ENCODE data around the gene FLNA.
"Not testable (repeated sequence)": the region's sequence is repeated elsewhere in the genome, so short reads cannot be mapped to it uniquely, and the experiment has no call there.

The FLNA gene

GRCh38 chrX:154355776-154356140 is 18.7 kb downstream of the FLNA start:
- no peak for DNase-seq

GRCh38 chrX:154355094-154355775 is 19.2 kb downstream of the FLNA start:
- DNase-seq = no peak

GRCh38 chrX:154354516-154354915 is 19.9 kb downstream of the FLNA start:
- no peak for DNase-seq

- no peak for DNase-seq
These were observed 20.4 kb downstream of the FLNA start for GRCh38 chrX:154354013-154354412.

GRCh38 chrX:154353172-154353843 is 21.1 kb downstream of the FLNA start:
- DNase-seq = no peak

- no peak for DNase-seq
These were observed 22.0 kb downstream of the FLNA start for GRCh38 chrX:154352466-154352865.

GRCh38 chrX:154352012-154352401 is 22.4 kb downstream of the FLNA start:
- DNase-seq = no peak

- no peak for DNase-seq
These were observed 23.0 kb downstream of the FLNA start for GRCh38 chrX:154351183-154352011.

GRCh38 chrX:154350429-154351182 is 23.8 kb downstream of the FLNA start:
- no peak for DNase-seq

GRCh38 chrX:154349979-154350378 is 24.5 kb downstream of the FLNA start:
- no peak for DNase-seq

GRCh38 chrX:154349359-154349935 is 25.0 kb downstream of the FLNA start:
- DNase-seq = no peak

- DNase-seq = no peak
These were observed 25.6 kb downstream of the FLNA start for GRCh38 chrX:154348646-154349358.

GRCh38 chrX:154348114-154348531 is 26.3 kb downstream of the FLNA start:
- no peak for DNase-seq

GRCh38 chrX:154343620-154344019 is 30.8 kb downstream of the FLNA start:
- DNase-seq = not testable (repeated sequence)

- DNase-seq = not testable (repeated sequence)
These were observed 31.4 kb downstream of the FLNA start for GRCh38 chrX:154343063-154343462.

- DNase-seq = not testable (repeated sequence)
These were observed 32.8 kb downstream of the FLNA start for GRCh38 chrX:154341399-154342298.

GRCh38 chrX:154334496-154334895 is 39.9 kb downstream of the FLNA start:
- DNase-seq = no peak

GRCh38 chrX:154333837-154334271 is 40.6 kb downstream of the FLNA start:
- DNase-seq = no peak

GRCh38 chrX:154333116-154333515 is 41.3 kb downstream of the FLNA start:
- no peak for DNase-seq

- no peak for DNase-seq
These were observed 41.9 kb downstream of the FLNA start for GRCh38 chrX:154332561-154332960.

- DNase-seq = no peak
These were observed 45.1 kb downstream of the FLNA start for GRCh38 chrX:154329294-154329693.

All from SHP77 (cell line).